ENCODE data around the gene PIGR. TPM values are rescaled to one million over a fixed set of nuclear protein-coding genes. Genes with fewer than 3 reads are reported as not detected.
"Not testable (repeated sequence)": the region's sequence is repeated elsewhere in the genome, so short reads cannot be mapped to it uniquely, and the experiment has no call there.

PIGR gene
- polyA plus RNA-seq, 4 donors: 0.46 to 2.6 (median 1.2) TPM

- no peak for DNase-seq (ENCODE audit: low read depth in 4 of 4, low spot score in 3 of 4)
Measured at GRCh38 chr1:206939131-206939530, 7.1 kb downstream of the PIGR start.

DNA sequence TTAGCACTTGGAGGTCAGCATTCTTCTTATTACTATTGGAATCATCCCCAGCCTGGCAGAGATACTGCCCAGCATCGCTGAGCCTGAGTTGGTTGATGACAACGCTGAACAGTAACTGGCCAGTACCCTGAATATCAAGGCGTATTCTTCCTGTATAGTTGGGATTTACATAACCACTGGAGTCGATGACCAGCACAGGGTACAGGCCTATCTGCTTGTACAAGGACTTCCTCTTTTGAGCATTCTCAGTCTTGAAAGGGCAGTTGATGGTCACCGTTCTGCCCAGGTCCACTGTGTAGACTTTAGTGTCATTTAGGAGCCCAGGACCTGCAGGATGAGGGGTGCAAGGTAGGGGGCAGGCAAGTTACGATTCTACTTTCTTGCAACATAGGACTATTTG lies 8.8 kb downstream of the PIGR start:
- no peak for DNase-seq (ENCODE audit: low read depth in 4 of 4, low spot score in 3 of 4)

- DNase-seq (ENCODE audit: low read depth in 4 of 4, low spot score in 3 of 4): no peak
Measured at GRCh38 chr1:206935491-206936067, 10.7 kb downstream of the PIGR start.

DNA sequence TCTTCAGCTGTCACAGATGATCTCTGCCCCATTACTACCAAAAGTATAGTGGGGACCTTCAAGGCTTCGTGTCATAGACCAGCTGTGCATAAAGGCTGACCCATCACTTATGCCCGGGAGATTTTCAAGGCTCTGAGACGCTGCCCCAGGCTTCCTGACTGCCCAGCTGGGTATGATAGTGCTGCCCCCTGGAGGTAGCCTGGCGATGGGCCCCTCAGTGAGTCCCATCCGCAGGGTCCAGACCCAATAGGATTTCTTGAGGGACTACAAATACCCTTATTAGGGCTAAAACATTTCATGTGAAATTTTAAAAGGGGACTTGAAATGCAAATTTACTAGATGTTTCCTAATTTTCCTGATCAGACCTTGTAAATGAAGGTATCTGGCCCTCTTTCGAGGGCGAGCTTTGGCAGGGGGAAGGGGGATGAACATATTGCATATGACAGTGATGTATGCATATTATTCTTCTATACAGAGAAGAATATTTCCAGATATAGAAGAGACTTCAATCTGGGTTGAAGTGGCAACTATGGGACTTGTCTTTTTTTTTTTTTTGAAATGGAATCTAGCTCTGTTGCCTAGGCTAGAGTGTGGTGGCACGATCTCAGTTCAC lies 12.8 kb downstream of the PIGR start:
- DNase-seq (ENCODE audit: low read depth in 4 of 4, low spot score in 3 of 4): no peak

- no peak for DNase-seq (ENCODE audit: low read depth in 4 of 4, low spot score in 3 of 4)
Measured at GRCh38 chr1:206932177-206932576, 14.1 kb downstream of the PIGR start.

GRCh38 chr1:206931709-206932108 lies 14.6 kb downstream of the PIGR start:
- no peak for DNase-seq (ENCODE audit: low read depth in 4 of 4, low spot score in 3 of 4)

DNA sequence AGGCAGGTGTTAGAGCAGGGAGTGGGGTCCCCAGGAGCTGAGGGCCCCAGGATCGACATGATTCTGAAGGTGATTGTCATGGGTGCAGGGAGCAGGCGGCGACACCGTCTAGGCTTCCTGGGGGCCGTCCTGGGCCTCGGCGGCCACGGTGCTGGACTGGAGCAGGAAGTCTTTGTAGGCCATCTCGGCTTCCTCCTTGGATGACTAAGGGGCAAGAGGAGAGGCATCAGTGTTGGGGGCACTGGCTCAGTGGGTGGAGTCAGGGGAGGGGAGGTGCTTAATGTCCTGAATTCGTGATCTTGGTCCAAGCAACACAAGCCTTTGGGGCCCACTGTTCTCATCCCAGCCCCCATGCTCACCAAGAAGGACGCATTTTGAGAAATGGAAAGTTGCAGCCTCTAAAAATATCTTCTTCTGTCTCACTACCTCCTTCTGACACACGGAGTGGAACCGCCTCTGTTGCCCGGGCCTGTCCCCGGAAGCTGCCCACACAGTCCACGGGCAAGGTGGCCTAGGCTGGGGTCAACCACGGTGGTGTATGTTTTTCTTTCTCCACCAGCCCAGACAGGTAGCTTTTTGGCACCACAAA lies 16.0 kb downstream of the PIGR start:
- no peak for DNase-seq (ENCODE audit: low read depth in 4 of 4, low spot score in 3 of 4)

- DNase-seq (ENCODE audit: low read depth in 4 of 4, low spot score in 3 of 4): no peak
Measured at GRCh38 chr1:206929524-206929923, 16.7 kb downstream of the PIGR start.

GRCh38 chr1:206926286-206926685 lies 20.0 kb downstream of the PIGR start:
- no peak for DNase-seq (ENCODE audit: low read depth in 4 of 4, low spot score in 3 of 4)

- DNase-seq (ENCODE audit: low read depth in 4 of 4, low spot score in 3 of 4): no peak
Measured at GRCh38 chr1:206925106-206925736, 21.0 kb downstream of the PIGR start.

- DNase-seq (ENCODE audit: low read depth in 4 of 4, low spot score in 3 of 4): no peak
Measured at GRCh38 chr1:206924592-206925105, 21.6 kb downstream of the PIGR start.

DNA sequence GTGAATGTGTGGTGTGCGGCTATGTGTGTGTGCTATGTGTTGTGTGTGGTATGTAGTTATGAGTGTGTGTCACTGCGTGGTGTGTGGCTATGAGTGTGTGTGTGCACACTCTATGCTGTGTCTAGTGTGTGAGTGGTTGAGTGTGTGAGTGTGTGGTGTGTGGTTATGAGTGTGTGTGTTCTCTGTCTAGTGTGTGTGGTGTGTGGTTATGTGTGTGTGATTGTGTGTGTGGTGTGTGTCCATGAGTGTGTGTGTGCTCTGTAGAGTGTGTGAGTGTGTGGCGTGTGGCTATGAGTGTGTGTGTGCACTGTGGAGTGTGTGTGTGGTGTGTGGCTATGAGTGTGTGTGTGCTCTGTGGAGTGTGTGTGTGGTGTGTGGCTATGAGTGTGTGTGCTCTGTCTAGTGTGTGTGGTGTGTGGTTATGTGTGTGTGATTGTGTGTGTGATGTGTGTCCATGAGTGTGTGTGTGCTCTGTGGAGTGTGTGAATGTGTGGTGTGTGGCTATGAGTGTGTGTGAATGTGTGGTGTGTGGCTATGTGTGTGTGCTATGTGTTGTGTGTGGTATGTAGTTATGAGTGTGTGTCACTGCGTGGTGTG lies 22.2 kb downstream of the PIGR start:
- not testable (repeated sequence) for DNase-seq (ENCODE audit: low read depth in 4 of 4, low spot score in 3 of 4)

DNA sequence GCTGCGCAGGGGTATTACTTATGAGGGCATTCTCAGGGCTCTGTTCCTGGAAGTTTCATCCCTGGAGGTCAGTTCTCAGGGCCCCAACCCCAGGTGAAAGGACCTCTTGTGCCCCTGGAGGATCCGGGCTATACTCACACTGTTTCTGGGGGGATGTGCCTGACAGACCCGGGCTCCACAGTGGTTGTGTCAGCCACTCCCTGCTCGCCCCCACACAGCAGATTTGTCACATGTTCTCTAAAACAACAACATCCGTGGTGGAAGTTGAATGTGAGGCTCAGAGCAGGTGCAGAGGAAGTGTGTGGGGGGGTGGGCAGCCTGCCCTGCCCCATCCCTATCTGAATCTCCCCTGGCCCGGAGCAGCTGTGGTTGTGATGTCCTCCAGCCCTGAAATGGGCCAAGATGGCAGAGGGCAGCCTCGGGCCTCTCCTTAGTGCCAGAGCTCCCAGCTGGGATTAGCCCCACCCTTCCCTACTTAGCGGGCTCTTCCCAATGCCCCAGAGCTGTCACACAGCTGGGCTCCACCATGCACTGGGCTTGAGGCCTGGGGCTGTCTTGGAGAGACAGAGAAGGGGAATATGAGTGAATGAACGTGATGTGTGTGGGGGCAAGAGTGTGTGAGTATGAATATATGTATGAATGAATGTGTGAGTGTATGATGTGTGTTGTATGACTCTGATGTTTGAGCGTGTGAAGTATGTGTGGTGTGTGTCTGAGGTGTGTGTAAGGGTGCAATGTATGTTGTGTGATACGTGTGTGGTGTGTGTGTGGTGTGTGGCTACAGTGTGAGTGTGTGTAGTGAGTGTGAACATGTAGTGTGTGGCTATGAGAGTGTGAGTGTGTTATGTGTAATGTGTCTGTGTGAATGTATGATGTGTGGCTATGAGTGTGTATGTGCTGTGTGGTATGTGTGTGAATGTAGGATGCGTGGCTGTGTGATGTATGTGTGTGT lies 23.0 kb downstream of the PIGR start:
- no peak for DNase-seq (ENCODE audit: low read depth in 4 of 4, low spot score in 3 of 4)

GRCh38 chr1:206922524-206922923 lies 23.7 kb downstream of the PIGR start:
- no peak for DNase-seq (ENCODE audit: low read depth in 4 of 4, low spot score in 3 of 4)

DNA sequence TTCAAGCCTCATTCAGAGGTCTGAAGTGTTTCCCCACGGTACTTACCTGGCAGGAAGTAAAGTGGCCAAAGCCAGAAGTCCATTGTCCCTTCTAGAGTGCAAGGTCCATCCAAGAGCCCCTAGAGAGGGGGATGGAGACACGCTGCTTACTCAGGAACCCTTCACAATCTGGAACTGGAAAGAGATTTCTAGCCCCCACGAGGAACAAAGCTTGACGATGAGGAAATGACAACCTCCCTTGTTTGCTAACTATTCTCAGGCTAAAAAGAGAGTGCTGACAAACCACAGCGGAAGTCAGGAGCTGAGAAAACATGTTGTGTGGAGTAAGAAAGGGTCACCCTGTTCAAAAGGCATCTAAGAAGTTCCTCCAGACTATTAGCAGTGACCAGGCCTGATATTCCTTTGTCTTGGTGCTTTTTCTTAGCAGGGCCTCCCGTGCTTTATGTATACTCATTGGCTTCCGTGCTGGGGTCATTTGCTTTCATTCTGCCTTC lies 24.4 kb downstream of the PIGR start, which contains the start of gene FCMR:
Gene FCMR (minus strand): TSS at position 170 of the 494 bp plus-strand sequence. CDS start 87 bp downstream, at position 83.
- DNase-seq (ENCODE audit: low read depth in 4 of 4, low spot score in 3 of 4): no peak

GRCh38 chr1:206918076-206918475 lies 28.2 kb downstream of the PIGR start:
- DNase-seq (ENCODE audit: low read depth in 4 of 4, low spot score in 3 of 4): no peak

- no peak for DNase-seq (ENCODE audit: low read depth in 4 of 4, low spot score in 3 of 4)
Measured at GRCh38 chr1:206916000-206916709, 30.1 kb downstream of the PIGR start.

GRCh38 chr1:206915030-206915735 lies 31.1 kb downstream of the PIGR start:
- no peak for DNase-seq (ENCODE audit: low read depth in 4 of 4, low spot score in 3 of 4)

Data from left renal pelvis (tissue), 4 donors.